HG02970 (cell line): ENCODE results near the gene NAGPA.
"Not testable (repeated sequence)": the region's sequence is repeated elsewhere in the genome, so short reads cannot be mapped to it uniquely, and the experiment has no call there.

Source experiments
- ATAC-seq: cut with Tn5 transposase; IDR thresholded peaks from one replicate; pipeline ENCODE4 v1.9.1; 2021; ENCODE audit warnings: mild to moderate bottlenecking, moderate library complexity, moderate number of reproducible peaks; ENCODE audit not compliant: unreplicated experiment, low FRiP score

The NAGPA gene

GRCh38 chr16:5062051-5062450 lies 28.3 kb upstream of the NAGPA start:
- no peak for ATAC-seq

GRCh38 chr16:5060073-5060641 lies 26.4 kb upstream of the NAGPA start:
- ATAC-seq: no peak

- no peak for ATAC-seq
Observed at GRCh38 chr16:5059386-5060072, 25.8 kb upstream of the NAGPA start.

GRCh38 chr16:5058476-5058875 lies 24.7 kb upstream of the NAGPA start:
- no peak for ATAC-seq

- no peak for ATAC-seq
Observed at GRCh38 chr16:5056352-5056751, 22.6 kb upstream of the NAGPA start.

GRCh38 chr16:5054876-5055865 lies 21.4 kb upstream of the NAGPA start:
- ATAC-seq: no peak

GRCh38 chr16:5046914-5047313 lies 13.2 kb upstream of the NAGPA start:
- no peak for ATAC-seq

GRCh38 chr16:5045499-5046115 lies 11.9 kb upstream of the NAGPA start:
- ATAC-seq: no peak

GRCh38 chr16:5044581-5044980 lies 10.8 kb upstream of the NAGPA start:
- not testable (repeated sequence) for ATAC-seq

GRCh38 chr16:5044011-5044540 lies 10.3 kb upstream of the NAGPA start:
- no peak for ATAC-seq

GRCh38 chr16:5042574-5043171 lies 8.9 kb upstream of the NAGPA start:
- ATAC-seq: no peak

- ATAC-seq: no peak
Observed at GRCh38 chr16:5041600-5042133, 7.9 kb upstream of the NAGPA start.

- no peak for ATAC-seq
Observed at GRCh38 chr16:5040451-5040850, 6.7 kb upstream of the NAGPA start.

GRCh38 chr16:5036228-5037156 lies 2.8 kb upstream of the NAGPA start:
- no peak for ATAC-seq

- ATAC-seq: no peak
Observed at GRCh38 chr16:5035909-5036227, 2.1 kb upstream of the NAGPA start.

- no peak for ATAC-seq
Observed at GRCh38 chr16:5034167-5034523, 410 bp upstream of the NAGPA start.

GRCh38 chr16:5032748-5033167 lies 977 bp downstream of the NAGPA start:
- ATAC-seq: no peak

GRCh38 chr16:5031601-5032000 lies 2.1 kb downstream of the NAGPA start:
- ATAC-seq: no peak

- no peak for ATAC-seq
Observed at GRCh38 chr16:5030251-5030870, 3.4 kb downstream of the NAGPA start.
